IMR-90 (cell line): Measurements from ENCODE around the gene CDC25A. TPM values are rescaled to one million over a fixed set of nuclear protein-coding genes. Genes with fewer than 3 reads are reported as not detected.

ENCODE experiments used
- ATAC-seq: fragments of 200-7000 bp; cut with Tn5 transposase; 2 replicates; pipeline ENCODE4 v1.9.1; 2020; ENCODE audit warnings: low read depth, mild to moderate bottlenecking, moderate library complexity
- BruUV-seq: library from RNA; stranded (reverse); fragments of 400-500 nt; replicated peaks from 2 replicates; lab custom pipeline; 2021; lab: Mats Ljungman, UMichigan
- CTCF ChIA-PET: fragments of 300-600 bp; formaldehyde crosslinking; extraction: SDS; loops from one replicate; lab custom pipeline; 2021; ENCODE audit warnings: antibody characterized with exemption; lab: Yijun Ruan, JAX
- POLR2A ChIA-PET: fragments of 300-600 bp; sonication (Branson Sonifier 250); formaldehyde crosslinking; loops from one replicate; lab custom pipeline; 2022; ENCODE audit warnings: antibody characterized with exemption; ENCODE audit not compliant: unreplicated experiment; lab: Charles Lee
- DNase-seq: peaks from one replicate; pipeline ENCODE4 v3.0.0; 2013
- H2AFZ ChIP-seq: replicated peaks from 2 replicates; pipeline ENCODE3; 2013; ENCODE audit warnings: low read length, mild to moderate bottlenecking; ENCODE audit not compliant: poor library complexity
- H2AK5ac ChIP-seq: 2 replicates; pipeline ENCODE4 v1.6.1; 2013; ENCODE audit warnings: low read depth, low read length, inconsistent platforms
- H2AK9ac ChIP-seq: replicated peaks from 2 replicates; pipeline ENCODE3; 2013; ENCODE audit warnings: mild to moderate bottlenecking, low read depth, low read length, moderate library complexity; ENCODE audit not compliant: poor library complexity
- H2BK120ac ChIP-seq: 2 replicates; pipeline ENCODE4 v1.6.1; 2013; ENCODE audit warnings: low read depth, low read length, inconsistent platforms
- H2BK15ac ChIP-seq: 3 replicates; pipeline ENCODE4 v1.6.1; 2013; ENCODE audit warnings: low read depth, low read length, inconsistent platforms
- H2BK20ac ChIP-seq: 2 replicates; pipeline ENCODE4 v1.6.1; 2013; ENCODE audit warnings: low read depth, mild to moderate bottlenecking, inconsistent platforms, low read length, moderate library complexity
- H2BK5ac ChIP-seq: 2 replicates; pipeline ENCODE4 v1.6.1; 2013; ENCODE audit warnings: mild to moderate bottlenecking, low read depth, low read length, inconsistent platforms; ENCODE audit not compliant: poor library complexity, severe bottlenecking
- H3K14ac ChIP-seq: replicated peaks from 2 replicates; pipeline ENCODE4 v1.6.1; 2013; ENCODE audit warnings: low read depth, low read length, inconsistent platforms
- H3K18ac ChIP-seq: 2 replicates; pipeline ENCODE4 v1.6.1; 2013; ENCODE audit warnings: low read depth, low read length, control low read depth
- H3K23ac ChIP-seq: 2 replicates; pipeline ENCODE4 v1.6.1; 2013; ENCODE audit warnings: low read depth, low read length, inconsistent platforms
- H3K27ac ChIP-seq: 2 replicates; pipeline ENCODE4 v1.5.1; 2013; ENCODE audit warnings: mild to moderate bottlenecking, control low read depth, low read length; ENCODE audit not compliant: insufficient read depth
- H3K27me3 ChIP-seq: 2 replicates; pipeline ENCODE4 v1.6.1; 2013; ENCODE audit warnings: low read length; ENCODE audit not compliant: control insufficient read depth, insufficient read depth
- H3K36me3 ChIP-seq: 2 replicates; pipeline ENCODE4 v1.6.1; 2013; ENCODE audit warnings: low read length, mixed read lengths; ENCODE audit not compliant: control insufficient read depth, insufficient read depth
- H3K4ac ChIP-seq: 2 replicates; pipeline ENCODE4 v1.6.1; 2013; ENCODE audit warnings: low read depth, low read length, inconsistent platforms
- H3K4me1 ChIP-seq: 2 replicates; pipeline ENCODE4 v1.6.1; 2013; ENCODE audit warnings: low read length, mixed read lengths; ENCODE audit not compliant: control insufficient read depth, insufficient read depth
- H3K4me2 ChIP-seq: 2 replicates; pipeline ENCODE4 v1.6.1; 2013; ENCODE audit warnings: low read depth, mild to moderate bottlenecking, control low read depth, low read length, moderate library complexity
- H3K4me3 ChIP-seq: 2 replicates; pipeline ENCODE4 v1.5.1; 2013; ENCODE audit warnings: low read depth, mild to moderate bottlenecking, control low read depth, low read length, moderate library complexity; ENCODE audit not compliant: insufficient read depth
- H3K56ac ChIP-seq: 2 replicates; pipeline ENCODE4 v1.6.1; 2013; ENCODE audit warnings: low read length, inconsistent platforms; ENCODE audit not compliant: insufficient read depth; ENCODE audit errors: extremely low read depth
- H3K79me1 ChIP-seq, 2 experiments: 2 replicates each; pipeline ENCODE4 v1.6.1; 2013; ENCODE audit warnings: low read length in 2 of 2, inconsistent platforms in 1 of 2, low read depth in 1 of 2
- H3K9ac ChIP-seq: 2 replicates; pipeline ENCODE4 v1.6.1; 2013; ENCODE audit warnings: low read depth, low read length, control low read depth
- H3K9me1 ChIP-seq: 2 replicates; pipeline ENCODE4 v1.6.1; 2013; ENCODE audit warnings: low read length, inconsistent platforms; ENCODE audit not compliant: insufficient read depth
- H3K9me3 ChIP-seq: 2 replicates; pipeline ENCODE4 v1.6.1; 2013; ENCODE audit warnings: low read length; ENCODE audit not compliant: control insufficient read depth, insufficient read depth
- H4K20me1 ChIP-seq: 2 replicates; pipeline ENCODE4 v1.6.1; 2013; ENCODE audit warnings: low read length, inconsistent platforms; ENCODE audit not compliant: insufficient read depth
- H4K5ac ChIP-seq: 2 replicates; pipeline ENCODE4 v1.6.1; 2013; ENCODE audit warnings: mild to moderate bottlenecking, low read depth, low read length, control low read depth
- H4K8ac ChIP-seq, 2 experiments: 2 replicates each; pipeline ENCODE4 v1.6.1; 2013; ENCODE audit warnings: low read depth in 2 of 2, low read length in 2 of 2, control low read depth in 1 of 2, inconsistent platforms in 1 of 2
- H4K91ac ChIP-seq: 2 replicates; pipeline ENCODE4 v1.6.1; 2013; ENCODE audit warnings: low read depth, low read length, inconsistent platforms; ENCODE audit not compliant: insufficient read depth
- BHLHE40 ChIP-seq: fragments of 150-350 bp; IDR thresholded peaks from 2 replicates; pipeline ENCODE4 v1.6.1; 2016; ENCODE audit warnings: mild to moderate bottlenecking, low read depth, low read length
- FOS ChIP-seq: fragments of 150-350 bp; IDR thresholded peaks from 2 replicates; pipeline ENCODE4 v1.6.1; 2016; ENCODE audit warnings: low read depth, low read length
- MAFK ChIP-seq: IDR thresholded peaks from 2 replicates; pipeline ENCODE4 v1.6.1; 2012; ENCODE audit warnings: low read depth, low read length, improper control_type of control experiment
- POLR2A ChIP-seq: IDR thresholded peaks from 2 replicates; pipeline ENCODE4 v1.6.1; 2012; ENCODE audit warnings: mild to moderate bottlenecking, low read depth, low read length
- RAD21 ChIP-seq: IDR thresholded peaks from 2 replicates; pipeline ENCODE4 v1.6.1; 2012; ENCODE audit warnings: low read length, improper control_type of control experiment
- RFX5 ChIP-seq: IDR thresholded peaks from 2 replicates; pipeline ENCODE4 v1.8.0; 2012; ENCODE audit warnings: low read depth, mild to moderate bottlenecking, low read length, moderate library complexity
- SMC3 ChIP-seq: fragments of 150-350 bp; IDR thresholded peaks from 2 replicates; pipeline ENCODE4 v1.6.1; 2016; ENCODE audit warnings: low read depth, mild to moderate bottlenecking, antibody characterized with exemption, low read length, moderate library complexity
- WGBS, 2 experiments: methylation state at CpG; one replicate each; pipeline versions ENCODE4 v1.1.5 to v1.1.7; 2013; ENCODE audit warnings: missing lambda C conversion rate in 2 of 2; ENCODE audit not compliant: insufficient read length in 1 of 2; ENCODE audit errors: extremely low coverage in 2 of 2; 5-methylcytosine and 5-hydroxymethylcytosine counted together
- dilution Hi-C: fragments of 300-500 bp; cut with HindIII; formaldehyde crosslinking; loops from one replicate; pipeline ENCODE4 v1.14.3; 2018; ENCODE audit warnings: low sequenced_read_pairs; ENCODE audit not compliant: unreplicated experiment
- in situ Hi-C: fragments of 300-500 bp; cut with MboI; formaldehyde crosslinking; loops from 3 replicates; pipeline ENCODE4 v1.14.3; 2019; ENCODE audit warnings: low sequenced_read_pairs, inconsistent platforms, mixed read lengths
- intact Hi-C: fragments of 100-400 bp; cut with micrococcal nuclease; formaldehyde crosslinking; loops from 2 replicates; pipeline ENCODE4 v1.10.0; 2022
- polyA plus RNA-seq, 3 experiments: library from polyadenylated mRNA; depleted of rRNA; stranded (reverse); fragments of >200 nt; gene quantifications; 2 replicates each; pipeline ENCODE4 v1.2.3, GENCODE V29; 2012; ENCODE audit warnings: low replicate concordance in 1 of 3
- total RNA-seq: library from RNA; depleted of rRNA; stranded (reverse); fragments of >200 nt; gene quantifications from 2 replicates; pipeline ENCODE4 v1.2.3, GENCODE V29; 2012

The CDC25A gene
- total and polyA plus RNA-seq, 2 of the 4 experiments (the other 2 are of a cell fraction) = 4.2 to 10.6 TPM

- dilution Hi-C loops (no loop called here), intact Hi-C loops (loop anchor here (5.0 kb wide), 1 partner anchor 356 kb away; no protein-coding TSS in a partner anchor), in situ Hi-C loops (no loop called here)
- Histone ChIP-seq H3K9ac (no peak overlapping the region), H3K14ac (no peak overlapping the region), H3K9me1 (no peaks in the 10 kb centered on the region), H3K9me3 (no peaks in the 10 kb centered on the region), H2AFZ (no peak overlapping the region), H2AK9ac (no peak overlapping the region), H3K4ac (no peak overlapping the region), H3K23ac (no peak overlapping the region), H3K36me3 (no peaks in the 10 kb centered on the region; the same call in 1 of the 2 replicates), H3K27ac (no peak overlapping the region), H2BK20ac (no peak overlapping the region), H2AK5ac (no peak overlapping the region), H3K4me3 (no peak overlapping the region), H4K5ac (no peak overlapping the region), H2BK15ac (no peak overlapping the region), H4K91ac (no peak overlapping the region), H3K18ac (no peak overlapping the region), H4K8ac (no peak overlapping the region), H4K20me1 (no peaks in the 10 kb centered on the region), H3K4me1 (peaks cover 2% of the 10 kb centered on the region; the same call in 1 of the 2 replicates), H3K56ac (no peak overlapping the region), H3K27me3 (no peaks in the 10 kb centered on the region), H2BK120ac (no peak overlapping the region), H3K4me2 (no peak overlapping the region), H3K79me1 (peaks cover under 1 to 12% of the 10 kb centered on the region in 2 experiments; a peak in 2 of 4 replicates), H2BK5ac (no peak overlapping the region)
- POLR2A ChIA-PET = no interaction called here
- DNase-seq (no peak), ATAC-seq (no peak)
- no TSS peak for BruUV-seq
- CTCF ChIA-PET = interaction anchor here (1.1 kb wide), 1 partner anchor 245 kb away, joined by 3 read pairs; no protein-coding TSS in a partner anchor
- WGBS, 2 experiments = no CpG with 5 or more reads among the region's 3 CpGs
- TF ChIP-seq POLR2A = no peak
- TF ChIP-seq FOS = no peak
- no peak for TF ChIP-seq MAFK
- no peak for TF ChIP-seq RAD21
- TF ChIP-seq RFX5 = no peak
- no peak for TF ChIP-seq SMC3
- no peak for TF ChIP-seq BHLHE40
These were observed 2.7 kb upstream of the CDC25A start for GRCh38 chr3:48190911-48191310.
